ENCODE measurements around the gene RHOD.

Gene RHOD

DNA sequence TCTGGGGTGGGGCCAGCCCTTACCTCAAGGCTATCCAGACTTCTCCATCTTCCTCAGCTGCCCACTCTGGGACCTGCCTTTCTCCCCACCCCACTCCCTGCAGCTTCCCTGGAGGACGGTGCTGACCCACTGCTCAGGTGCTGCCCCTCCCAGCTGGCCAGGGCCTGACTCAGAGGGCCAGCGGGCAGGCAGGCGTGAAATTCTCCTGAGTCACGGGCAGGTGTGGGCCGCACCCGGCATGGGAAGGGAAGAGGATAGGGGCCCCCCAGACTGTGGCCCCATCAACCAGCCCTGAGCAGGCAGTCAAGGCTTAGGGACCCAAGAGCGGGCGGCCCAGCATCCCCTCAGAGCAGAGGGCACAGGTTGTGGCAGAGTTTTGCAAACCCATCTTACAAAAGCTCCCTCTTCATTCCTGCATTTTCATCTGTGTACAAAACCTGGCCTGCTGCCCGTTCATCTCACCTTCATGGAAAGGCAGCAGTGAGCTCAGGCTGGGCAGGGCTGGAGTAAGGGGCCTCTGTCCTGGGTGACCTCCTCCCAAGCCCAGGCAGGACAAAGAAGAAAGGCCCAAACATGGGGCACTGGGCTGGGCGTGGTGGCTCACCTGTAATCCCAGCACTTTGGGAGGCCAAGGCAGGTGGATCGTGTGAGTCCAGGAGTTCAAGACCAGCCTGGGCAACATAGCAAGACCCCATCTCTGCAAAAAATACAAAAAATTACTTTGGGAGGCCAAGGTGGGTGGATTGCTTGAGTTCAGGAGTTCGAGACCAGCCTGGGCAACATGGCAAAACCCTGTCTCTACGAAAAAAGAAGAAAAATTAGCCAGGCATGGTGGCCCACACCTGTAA, 6.1 kb downstream of the RHOD start:
- H3K4me3 ChIP-seq (ENCODE audit: insufficient read length, low read depth), result no peak overlapping the region
- TF ChIP-seq YY1 (IDR thresholded peaks at IDR 0.05; ENCODE audit: insufficient read depth, insufficient read length), result no peak
- TF ChIP-seq ZNF274 (IDR thresholded peaks at IDR 0.05; ENCODE audit: low read depth, low read length), result no peak
- no peak for TF ChIP-seq SUZ12 (IDR thresholded peaks at IDR 0.05; ENCODE audit: extremely low read depth, insufficient read depth, insufficient read length)
- H3K27me3 ChIP-seq (ENCODE audit: insufficient read depth, insufficient read length), result peaks cover under 1% of the 10 kb centered on the region
- peaks cover 4% of the 10 kb centered on the region for H3K36me3 ChIP-seq (ENCODE audit: insufficient read depth, insufficient read length, low read length)
- DNase-seq (ENCODE audit: low read depth, low spot score), result no peak
- peaks cover 12% of the 10 kb centered on the region for H3K4me1 ChIP-seq (ENCODE audit: insufficient read depth, insufficient read length)
- no peak overlapping the region for H3K9ac ChIP-seq (ENCODE audit: insufficient read length, low read depth)
- H3K9me3 ChIP-seq (ENCODE audit: insufficient read depth, low read length), result no peaks in the 10 kb centered on the region

DNA sequence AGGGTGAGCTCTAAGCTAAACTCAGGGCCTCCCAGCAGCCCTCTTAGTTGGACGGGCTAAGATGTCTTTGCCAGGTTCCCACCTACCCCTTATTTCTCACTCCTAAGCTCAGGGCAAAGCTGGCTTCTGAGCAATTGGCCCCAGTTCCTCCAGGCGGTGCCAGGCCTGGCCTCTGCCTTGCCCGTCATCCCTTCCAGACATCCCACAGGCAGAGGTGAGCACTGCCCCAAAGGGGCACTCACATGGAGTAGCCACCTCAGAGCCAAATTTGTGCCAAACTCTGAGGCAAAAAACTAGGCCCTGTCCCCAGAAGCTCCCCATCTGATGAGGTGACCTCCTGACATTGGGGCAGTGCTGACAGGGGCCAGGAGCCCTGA, 9.7 kb downstream of the RHOD start:
- H3K4me1 ChIP-seq (ENCODE audit: insufficient read depth, insufficient read length), result peaks cover 16% of the 10 kb centered on the region
- no peak overlapping the region for H3K4me3 ChIP-seq (ENCODE audit: insufficient read length, low read depth)
- peak overlapping the region; percentile 24 for H3K9ac ChIP-seq (ENCODE audit: insufficient read length, low read depth)
- H3K36me3 ChIP-seq (ENCODE audit: insufficient read depth, insufficient read length, low read length), result peaks cover 4% of the 10 kb centered on the region
- no peak for DNase-seq (ENCODE audit: low read depth, low spot score)
- TF ChIP-seq ZNF274 (IDR thresholded peaks at IDR 0.05; ENCODE audit: low read depth, low read length), result no peak
- TF ChIP-seq SUZ12 (IDR thresholded peaks at IDR 0.05; ENCODE audit: extremely low read depth, insufficient read depth, insufficient read length), result no peak
- no peak for TF ChIP-seq YY1 (IDR thresholded peaks at IDR 0.05; ENCODE audit: insufficient read depth, insufficient read length)
- no peaks in the 10 kb centered on the region for H3K9me3 ChIP-seq (ENCODE audit: insufficient read depth, low read length)
- no peaks in the 10 kb centered on the region for H3K27me3 ChIP-seq (ENCODE audit: insufficient read depth, insufficient read length)

- no peak overlapping the region for H3K9ac ChIP-seq (ENCODE audit: insufficient read length, low read depth)
- no peak overlapping the region for H3K4me3 ChIP-seq (ENCODE audit: insufficient read length, low read depth)
- no peaks in the 10 kb centered on the region for H3K9me3 ChIP-seq (ENCODE audit: insufficient read depth, low read length)
- peaks cover 9% of the 10 kb centered on the region for H3K36me3 ChIP-seq (ENCODE audit: insufficient read depth, insufficient read length, low read length)
- TF ChIP-seq YY1 (IDR thresholded peaks at IDR 0.05; ENCODE audit: insufficient read depth, insufficient read length), result no peak
- no peak for TF ChIP-seq SUZ12 (IDR thresholded peaks at IDR 0.05; ENCODE audit: extremely low read depth, insufficient read depth, insufficient read length)
- TF ChIP-seq ZNF274 (IDR thresholded peaks at IDR 0.05; ENCODE audit: low read depth, low read length), result no peak
- peaks cover 7% of the 10 kb centered on the region for H3K4me1 ChIP-seq (ENCODE audit: insufficient read depth, insufficient read length)
- DNase-seq (ENCODE audit: low read depth, low spot score), result peak; percentile 86
- no peaks in the 10 kb centered on the region for H3K27me3 ChIP-seq (ENCODE audit: insufficient read depth, insufficient read length)
Measured at GRCh38 chr11:67071420-67072284, 15.0 kb downstream of the RHOD start.

- H3K36me3 ChIP-seq (ENCODE audit: insufficient read depth, insufficient read length, low read length), result peaks cover 6% of the 10 kb centered on the region
- H3K27me3 ChIP-seq (ENCODE audit: insufficient read depth, insufficient read length), result no peaks in the 10 kb centered on the region
- no peak for DNase-seq (ENCODE audit: low read depth, low spot score)
- TF ChIP-seq ZNF274 (IDR thresholded peaks at IDR 0.05; ENCODE audit: low read depth, low read length) (no peak), YY1 (IDR thresholded peaks at IDR 0.05; ENCODE audit: insufficient read depth, insufficient read length) (no peak), SUZ12 (IDR thresholded peaks at IDR 0.05; ENCODE audit: extremely low read depth, insufficient read depth, insufficient read length) (no peak)
- H3K9me3 ChIP-seq (ENCODE audit: insufficient read depth, low read length), result no peaks in the 10 kb centered on the region
- H3K9ac ChIP-seq (ENCODE audit: insufficient read length, low read depth), result no peak overlapping the region
- H3K4me1 ChIP-seq (ENCODE audit: insufficient read depth, insufficient read length), result peaks cover 10% of the 10 kb centered on the region
- no peak overlapping the region for H3K4me3 ChIP-seq (ENCODE audit: insufficient read length, low read depth)
Measured at GRCh38 chr11:67072295-67072694, 15.6 kb downstream of the RHOD start.

DNA sequence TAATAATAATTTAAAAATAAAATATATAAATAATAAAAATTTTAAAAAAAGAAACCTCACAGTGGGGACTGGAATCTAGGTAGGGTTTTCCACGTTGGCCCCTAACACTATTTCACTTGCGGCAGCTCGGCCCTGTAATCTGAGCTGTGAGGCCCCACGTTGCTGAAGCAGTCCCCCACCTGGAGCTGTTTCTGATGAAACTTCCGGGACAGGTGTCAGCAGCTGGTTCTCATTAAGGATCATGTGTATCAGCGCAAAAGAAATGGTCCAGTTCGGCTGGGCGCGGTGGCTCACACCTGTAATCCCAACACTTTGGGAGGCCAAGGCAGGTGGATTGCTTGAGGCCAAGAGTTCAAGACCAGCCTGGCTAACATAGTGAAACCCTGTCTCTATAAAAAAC, 17.3 kb downstream of the RHOD start:
- no peaks in the 10 kb centered on the region for H3K27me3 ChIP-seq (ENCODE audit: insufficient read depth, insufficient read length)

GRCh38 chr11:67076202-67076601, 19.6 kb downstream of the RHOD start:
- TF ChIP-seq SUZ12 (IDR thresholded peaks at IDR 0.05; ENCODE audit: extremely low read depth, insufficient read depth, insufficient read length), result no peak
- TF ChIP-seq ZNF274 (IDR thresholded peaks at IDR 0.05; ENCODE audit: low read depth, low read length), result no peak
- TF ChIP-seq YY1 (IDR thresholded peaks at IDR 0.05; ENCODE audit: insufficient read depth, insufficient read length), result no peak
- H3K36me3 ChIP-seq (ENCODE audit: insufficient read depth, insufficient read length, low read length), result peaks cover 6% of the 10 kb centered on the region
- DNase-seq (ENCODE audit: low read depth, low spot score), result no peak

More for the DNA sequence above, 17.3 kb downstream of the RHOD start:
- H3K4me1 ChIP-seq (ENCODE audit: insufficient read depth, insufficient read length), result peaks cover 17% of the 10 kb centered on the region
- H3K4me3 ChIP-seq (ENCODE audit: insufficient read length, low read depth), result no peak overlapping the region
- H3K36me3 ChIP-seq (ENCODE audit: insufficient read depth, insufficient read length, low read length), result peaks cover 6% of the 10 kb centered on the region
- TF ChIP-seq ZNF274 (IDR thresholded peaks at IDR 0.05; ENCODE audit: low read depth, low read length) (no peak), SUZ12 (IDR thresholded peaks at IDR 0.05; ENCODE audit: extremely low read depth, insufficient read depth, insufficient read length) (no peak), YY1 (IDR thresholded peaks at IDR 0.05; ENCODE audit: insufficient read depth, insufficient read length) (no peak)
- peak overlapping the region; percentile 11 for H3K9ac ChIP-seq (ENCODE audit: insufficient read length, low read depth)
- DNase-seq (ENCODE audit: low read depth, low spot score), result no peak
- no peaks in the 10 kb centered on the region for H3K9me3 ChIP-seq (ENCODE audit: insufficient read depth, low read length)

More at GRCh38 chr11:67076202-67076601, 19.6 kb downstream of the RHOD start:
- Histone ChIP-seq H3K9me3 (ENCODE audit: insufficient read depth, low read length) (no peaks in the 10 kb centered on the region), H3K4me3 (ENCODE audit: insufficient read length, low read depth) (no peak overlapping the region), H3K9ac (ENCODE audit: insufficient read length, low read depth) (no peak overlapping the region), H3K27me3 (ENCODE audit: insufficient read depth, insufficient read length) (no peaks in the 10 kb centered on the region), H3K4me1 (ENCODE audit: insufficient read depth, insufficient read length) (peaks cover 20% of the 10 kb centered on the region)
